GM12864 (cell line): Measurements from ENCODE around the gene PACS1.

ENCODE experiments used
- DNase-seq: peaks from one replicate; pipeline ENCODE4 v3.0.0-alpha.2; 2011; ENCODE audit warnings: low read depth
- H3K4me3 ChIP-seq: 2 replicates; pipeline ENCODE4 v1.5.1; 2011; ENCODE audit warnings: mild to moderate bottlenecking, low read depth, low read length, control low read depth
- TF ChIP-seq, protein P1 (sequence below): IDR thresholded peaks from 2 replicates; pipeline ENCODE4 v1.5.1; 2011; ENCODE audit warnings: low read depth, mild to moderate bottlenecking, moderate library complexity, low read length, control low read depth, inconsistent platforms; ENCODE audit errors: missing control alignments

The PACS1 gene

GRCh38 chr11:66044757-66045156 lies 25.3 kb upstream of the PACS1 start:
- no peak for DNase-seq
- TF ChIP-seq, protein P1, sequence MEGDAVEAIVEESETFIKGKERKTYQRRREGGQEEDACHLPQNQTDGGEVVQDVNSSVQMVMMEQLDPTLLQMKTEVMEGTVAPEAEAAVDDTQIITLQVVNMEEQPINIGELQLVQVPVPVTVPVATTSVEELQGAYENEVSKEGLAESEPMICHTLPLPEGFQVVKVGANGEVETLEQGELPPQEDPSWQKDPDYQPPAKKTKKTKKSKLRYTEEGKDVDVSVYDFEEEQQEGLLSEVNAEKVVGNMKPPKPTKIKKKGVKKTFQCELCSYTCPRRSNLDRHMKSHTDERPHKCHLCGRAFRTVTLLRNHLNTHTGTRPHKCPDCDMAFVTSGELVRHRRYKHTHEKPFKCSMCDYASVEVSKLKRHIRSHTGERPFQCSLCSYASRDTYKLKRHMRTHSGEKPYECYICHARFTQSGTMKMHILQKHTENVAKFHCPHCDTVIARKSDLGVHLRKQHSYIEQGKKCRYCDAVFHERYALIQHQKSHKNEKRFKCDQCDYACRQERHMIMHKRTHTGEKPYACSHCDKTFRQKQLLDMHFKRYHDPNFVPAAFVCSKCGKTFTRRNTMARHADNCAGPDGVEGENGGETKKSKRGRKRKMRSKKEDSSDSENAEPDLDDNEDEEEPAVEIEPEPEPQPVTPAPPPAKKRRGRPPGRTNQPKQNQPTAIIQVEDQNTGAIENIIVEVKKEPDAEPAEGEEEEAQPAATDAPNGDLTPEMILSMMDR = no peak
- H3K4me3 ChIP-seq = peak overlapping the region; percentile 15

GRCh38 chr11:66045177-66045639 lies 24.9 kb upstream of the PACS1 start:
- TF ChIP-seq, protein P1 = peak; percentile 98
- peak overlapping the region; percentile 15 for H3K4me3 ChIP-seq
- DNase-seq = peak; percentile 53

- TF ChIP-seq, protein P1 = no peak
- no peak overlapping the region for H3K4me3 ChIP-seq
- no peak for DNase-seq
Observed at GRCh38 chr11:66046901-66047300, 23.2 kb upstream of the PACS1 start.

GRCh38 chr11:66047541-66048365 lies 22.3 kb upstream of the PACS1 start:
- H3K4me3 ChIP-seq = no peak overlapping the region
- TF ChIP-seq, protein P1 = no peak
- DNase-seq = no peak

DNA sequence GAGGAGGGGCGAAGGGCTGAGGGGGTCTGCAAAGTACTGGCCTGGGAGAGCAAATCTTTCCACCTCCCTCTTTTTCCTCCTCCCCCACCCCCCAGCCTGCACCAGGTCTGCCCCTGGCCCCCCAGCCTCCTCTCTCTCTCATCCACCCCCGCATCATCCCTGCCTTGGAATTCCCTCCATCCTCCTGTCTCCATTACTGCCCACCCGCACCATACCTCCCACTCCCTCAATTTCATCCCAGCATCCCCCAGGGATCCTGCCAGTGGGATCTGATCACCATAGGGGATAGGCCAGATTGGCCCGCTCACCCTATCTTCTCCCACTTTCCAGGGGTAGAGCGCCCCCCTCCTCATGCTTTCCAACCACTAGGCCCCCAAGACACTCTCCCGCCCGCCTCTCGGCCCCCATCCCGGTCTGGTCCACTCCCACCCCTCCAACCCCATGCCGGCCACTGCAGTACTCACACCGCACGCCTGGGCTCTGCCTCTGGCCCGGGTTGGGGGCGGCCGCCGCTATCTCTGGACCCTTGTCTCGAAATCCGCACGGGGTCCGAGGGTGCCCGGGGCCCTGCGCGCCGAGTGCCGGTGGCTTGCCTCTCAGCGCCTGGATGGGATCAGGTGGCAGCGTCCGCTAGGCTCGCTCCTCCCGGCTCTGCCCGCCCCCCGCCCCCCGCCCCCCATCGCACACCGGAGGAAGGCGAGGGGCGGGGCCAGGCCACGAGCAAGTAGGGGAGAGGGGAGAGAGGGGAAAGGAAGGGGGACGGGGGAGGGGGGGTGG lies 21.3 kb upstream of the PACS1 start, which contains the start of gene GAL3ST3:
GAL3ST3 (minus strand) TSS at position 615 of the 777 bp plus-strand sequence. CDS start 3,746 bp downstream, outside the sequence.
- no peak for DNase-seq
- TF ChIP-seq, protein P1 = no peak

DNA sequence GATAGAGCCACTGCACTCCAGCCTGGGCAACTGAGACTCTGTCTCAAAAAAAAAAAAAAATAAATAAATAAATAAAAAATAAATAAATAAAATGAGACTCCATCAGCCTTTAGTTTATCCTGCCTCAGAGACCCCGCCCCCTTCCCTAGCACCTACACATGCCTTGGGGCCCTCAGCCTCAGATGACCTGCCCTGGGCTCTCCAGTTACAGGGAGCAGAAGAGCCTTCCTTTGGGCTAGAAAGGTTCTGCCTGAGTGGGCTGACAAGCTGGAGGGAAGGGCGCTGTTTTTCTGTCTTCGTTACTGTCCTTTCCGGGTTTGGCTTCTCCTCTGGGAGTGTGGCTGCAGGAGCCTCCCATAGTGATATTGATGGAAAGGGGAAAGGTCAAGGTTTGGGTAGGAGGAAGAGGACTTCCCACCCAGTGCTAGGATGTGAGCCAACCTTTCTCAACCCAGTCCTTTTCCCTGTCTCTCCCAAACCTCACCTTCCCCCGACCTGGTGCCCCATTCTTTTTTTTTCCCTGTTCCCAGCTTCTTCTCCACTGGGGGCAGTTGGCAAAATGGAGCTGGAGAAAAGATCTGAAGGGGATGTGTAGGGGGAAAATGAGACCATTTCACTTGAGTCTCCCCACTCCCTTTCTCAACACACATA lies 19.4 kb upstream of the PACS1 start:
- no peak for DNase-seq
- TF ChIP-seq, protein P1 = no peak
- H3K4me3 ChIP-seq = no peak overlapping the region

More for the DNA sequence above, 21.3 kb upstream of the PACS1 start, which contains the start of gene GAL3ST3:
- H3K4me3 ChIP-seq = no peak within 1 kb of the TSS
